H54 (cell line): ENCODE results near the gene KLRF1.
A peak's percentile ranks its signal among the peaks of the same experiment; 100 is the strongest.

Experiments
- DNase-seq: peaks from one replicate; pipeline ENCODE4 v3.0.0; 2011; ENCODE audit warnings: low spot score, mixed read lengths; ENCODE audit not compliant: insufficient read length
- FAIRE-seq: peaks from 3 replicates; lab custom pipeline; 2011; peaks lifted over from hg19 to GRCh38; lab: Jason Lieb, UNC
- POLR2A ChIP-seq: IDR thresholded peaks from 2 replicates; pipeline ENCODE4 v1.6.1; 2011; ENCODE audit warnings: low read depth, mild to moderate bottlenecking, low read length

The KLRF1 gene

GRCh38 chr12:9827209-9827888, at the start of gene KLRF1:
KLRF1 (plus strand) TSS chr12:9827481; CDS start chr12:9827545, 64 bp downstream.
- DNase-seq (no peak), FAIRE-seq (no peak)

GRCh38 chr12:9779209-9779608, 48.1 kb upstream of the KLRF1 start:
- DNase-seq (no peak), FAIRE-seq (no peak)
- no peak for TF ChIP-seq POLR2A

More at GRCh38 chr12:9827209-9827888, at the start of gene KLRF1:
- TF ChIP-seq POLR2A: no peak

- DNase-seq (no peak), FAIRE-seq (no peak)
- TF ChIP-seq POLR2A: no peak
Observed at GRCh38 chr12:9781360-9781759, 45.9 kb upstream of the KLRF1 start.

GRCh38 chr12:9782547-9783382, 44.5 kb upstream of the KLRF1 start:
- TF ChIP-seq POLR2A: no peak
- DNase-seq (no peak), FAIRE-seq (no peak)

- TF ChIP-seq POLR2A: no peak
Observed at GRCh38 chr12:9784326-9784725, 43.0 kb upstream of the KLRF1 start.

GRCh38 chr12:9784816-9785215, 42.5 kb upstream of the KLRF1 start:
- no peak for TF ChIP-seq POLR2A
- FAIRE-seq (no peak), DNase-seq (no peak)

More at GRCh38 chr12:9784326-9784725, 43.0 kb upstream of the KLRF1 start:
- no peak for DNase-seq
- FAIRE-seq: no peak

- DNase-seq: no peak
- no peak for TF ChIP-seq POLR2A
Observed at GRCh38 chr12:9786726-9787717, 40.3 kb upstream of the KLRF1 start.

GRCh38 chr12:9792185-9792900, 34.9 kb upstream of the KLRF1 start:
- no peak for DNase-seq
- no peak for TF ChIP-seq POLR2A
- FAIRE-seq: no peak

More at GRCh38 chr12:9786726-9787717, 40.3 kb upstream of the KLRF1 start:
- peak; percentile 33 for FAIRE-seq

GRCh38 chr12:9792961-9793617, 34.2 kb upstream of the KLRF1 start:
- FAIRE-seq: peak; percentile 93
- no peak for DNase-seq
- no peak for TF ChIP-seq POLR2A

GRCh38 chr12:9793779-9794395, 33.4 kb upstream of the KLRF1 start:
- TF ChIP-seq POLR2A: no peak
- FAIRE-seq (peak; percentile 20), DNase-seq (no peak)

GRCh38 chr12:9794484-9795093, 32.7 kb upstream of the KLRF1 start:
- no peak for TF ChIP-seq POLR2A
- no peak for DNase-seq
- FAIRE-seq: peak; percentile 74
